ENCODE data around the gene NFIA. TPM values are rescaled to one million over a fixed set of nuclear protein-coding genes. Genes with fewer than 3 reads are reported as not detected.

NFIA gene
- total and polyA plus RNA-seq, 2 donors: 7.9 to 10.3 TPM

- Histone ChIP-seq H3K9me3 (ENCODE audit: control insufficient read depth in 2 of 2, insufficient read depth in 1 of 2, low read length in 1 of 2) (no peaks in the 10 kb centered on the region), H3K27ac (ENCODE audit: low read depth in 1 of 2, low read length in 1 of 2) (no peak overlapping the region), H3K27me3 (ENCODE audit: control insufficient read depth in 2 of 2, insufficient read depth in 1 of 2, low read length in 1 of 2) (no peaks in the 10 kb centered on the region), H3K4me3 (ENCODE audit: low read length in 2 of 2) (no peak overlapping the region), H3K36me3 (ENCODE audit: control insufficient read depth in 2 of 2, insufficient read depth in 2 of 2, low read length in 1 of 2) (no peaks in the 10 kb centered on the region), H3K4me1 (ENCODE audit: control insufficient read depth in 2 of 2, insufficient read depth in 2 of 2, low read length in 2 of 2) (no peaks in the 10 kb centered on the region)
- WGBS: 96% methylated on average over 4 of the region's 4 CpGs
- no peak for DNase-seq (ENCODE audit: low read depth in 6 of 9, low spot score in 9 of 9)
Measured at GRCh38 chr1:61480273-61480935, 398.0 kb downstream of the NFIA start.

DNA sequence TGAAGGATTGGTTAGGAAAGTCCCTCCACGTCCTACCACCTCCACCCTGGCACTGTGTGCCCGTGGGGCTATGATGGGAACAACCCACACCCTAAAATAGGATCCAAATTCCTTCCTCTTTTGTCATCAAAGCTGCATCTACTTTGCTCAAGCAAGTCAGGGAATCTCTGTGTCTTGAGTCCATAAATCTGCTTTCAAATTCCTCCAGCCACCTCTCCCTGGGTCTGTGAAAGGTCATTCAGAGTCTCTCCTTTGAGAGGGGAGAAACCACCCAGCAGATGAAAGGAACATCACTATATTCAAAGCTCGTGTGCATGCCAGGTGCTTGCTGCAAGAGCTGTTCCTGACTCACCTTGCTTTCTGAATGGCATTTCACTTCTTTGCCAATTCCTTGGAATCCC, 399.0 kb downstream of the NFIA start:
- no peaks in the 10 kb centered on the region for H3K36me3 ChIP-seq (ENCODE audit: control insufficient read depth in 2 of 2, insufficient read depth in 2 of 2, low read length in 1 of 2)
- no peak overlapping the region for H3K4me3 ChIP-seq (ENCODE audit: low read length in 2 of 2)
- no peaks in the 10 kb centered on the region for H3K9me3 ChIP-seq (ENCODE audit: control insufficient read depth in 2 of 2, insufficient read depth in 1 of 2, low read length in 1 of 2)
- 41% methylated on average over 3 of the region's 3 CpGs for WGBS
- no peaks in the 10 kb centered on the region for H3K27me3 ChIP-seq (ENCODE audit: control insufficient read depth in 2 of 2, insufficient read depth in 1 of 2, low read length in 1 of 2)
- H3K4me1 ChIP-seq (ENCODE audit: control insufficient read depth in 2 of 2, insufficient read depth in 2 of 2, low read length in 2 of 2): no peaks in the 10 kb centered on the region
- no peak overlapping the region for H3K27ac ChIP-seq (ENCODE audit: low read depth in 1 of 2, low read length in 1 of 2)
- no peak for DNase-seq (ENCODE audit: low read depth in 6 of 9, low spot score in 9 of 9)

DNA sequence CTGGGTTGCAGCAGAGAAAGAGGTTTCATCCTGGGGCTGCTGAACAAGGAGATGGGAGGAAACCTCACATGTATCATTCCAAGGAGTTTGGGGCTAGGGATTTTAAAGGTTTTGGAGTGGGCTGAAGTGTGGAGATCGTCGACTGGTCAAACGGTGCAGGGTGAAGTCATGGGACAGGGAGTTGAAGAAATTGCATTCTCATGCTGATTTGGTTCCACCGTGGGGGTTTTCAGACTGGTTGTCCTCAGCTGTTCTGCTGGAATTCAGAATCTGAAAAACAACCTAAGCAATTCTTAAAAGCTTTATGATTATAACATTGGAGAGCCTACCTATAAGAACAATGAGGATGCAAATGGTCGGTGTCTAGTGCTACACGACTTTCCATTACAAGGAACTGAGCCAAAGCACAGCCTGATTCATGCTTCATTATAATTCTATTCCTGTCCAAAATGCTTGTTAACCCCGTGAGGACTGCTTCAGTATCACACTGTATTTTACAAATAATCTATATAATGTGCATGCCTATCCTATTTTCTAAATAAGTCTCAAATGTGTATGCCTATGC, 399.9 kb downstream of the NFIA start:
- Histone ChIP-seq H3K27ac (ENCODE audit: low read depth in 1 of 2, low read length in 1 of 2) (no peak overlapping the region), H3K27me3 (ENCODE audit: control insufficient read depth in 2 of 2, insufficient read depth in 1 of 2, low read length in 1 of 2) (no peaks in the 10 kb centered on the region), H3K9me3 (ENCODE audit: control insufficient read depth in 2 of 2, insufficient read depth in 1 of 2, low read length in 1 of 2) (no peaks in the 10 kb centered on the region), H3K4me1 (ENCODE audit: control insufficient read depth in 2 of 2, insufficient read depth in 2 of 2, low read length in 2 of 2) (no peaks in the 10 kb centered on the region), H3K36me3 (ENCODE audit: control insufficient read depth in 2 of 2, insufficient read depth in 2 of 2, low read length in 1 of 2) (no peaks in the 10 kb centered on the region), H3K4me3 (ENCODE audit: low read length in 2 of 2) (no peak overlapping the region)
- DNase-seq (ENCODE audit: low read depth in 6 of 9, low spot score in 9 of 9): no peak
- 92% methylated on average over 7 of the region's 7 CpGs for WGBS

- no peaks in the 10 kb centered on the region for H3K36me3 ChIP-seq (ENCODE audit: control insufficient read depth in 2 of 2, insufficient read depth in 2 of 2, low read length in 1 of 2)
- 91% methylated on average over 4 of the region's 4 CpGs for WGBS
- DNase-seq (ENCODE audit: low read depth in 6 of 9, low spot score in 9 of 9): no peak
- no peaks in the 10 kb centered on the region for H3K27me3 ChIP-seq (ENCODE audit: control insufficient read depth in 2 of 2, insufficient read depth in 1 of 2, low read length in 1 of 2)
- H3K4me1 ChIP-seq (ENCODE audit: control insufficient read depth in 2 of 2, insufficient read depth in 2 of 2, low read length in 2 of 2): no peaks in the 10 kb centered on the region
- no peak overlapping the region for H3K27ac ChIP-seq (ENCODE audit: low read depth in 1 of 2, low read length in 1 of 2)
- no peak overlapping the region for H3K4me3 ChIP-seq (ENCODE audit: low read length in 2 of 2)
- no peaks in the 10 kb centered on the region for H3K9me3 ChIP-seq (ENCODE audit: control insufficient read depth in 2 of 2, insufficient read depth in 1 of 2, low read length in 1 of 2)
Measured at GRCh38 chr1:61486783-61487536, 404.6 kb downstream of the NFIA start.

DNA sequence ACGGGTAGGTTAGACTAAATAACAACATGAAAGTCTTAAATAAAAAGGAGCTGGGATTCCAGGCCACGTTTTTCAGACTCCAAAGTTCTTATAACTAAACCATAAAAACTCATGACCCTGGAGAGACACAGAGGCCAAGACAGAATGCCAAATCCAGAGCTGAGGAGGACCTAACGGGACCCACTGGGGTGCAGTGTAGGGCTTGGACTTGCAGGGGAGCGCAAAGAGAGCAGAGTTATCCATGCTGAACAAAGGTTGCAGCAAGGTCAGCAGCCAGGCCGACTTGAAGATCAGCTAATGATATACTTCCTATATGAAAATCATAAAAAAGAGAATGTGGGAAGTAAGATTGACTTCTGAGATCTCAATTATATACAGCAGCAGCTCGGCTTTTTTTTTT, 405.4 kb downstream of the NFIA start:
- Histone ChIP-seq H3K27ac (ENCODE audit: low read depth in 1 of 2, low read length in 1 of 2) (no peak overlapping the region), H3K9me3 (ENCODE audit: control insufficient read depth in 2 of 2, insufficient read depth in 1 of 2, low read length in 1 of 2) (no peaks in the 10 kb centered on the region), H3K4me1 (ENCODE audit: control insufficient read depth in 2 of 2, insufficient read depth in 2 of 2, low read length in 2 of 2) (no peaks in the 10 kb centered on the region), H3K27me3 (ENCODE audit: control insufficient read depth in 2 of 2, insufficient read depth in 1 of 2, low read length in 1 of 2) (no peaks in the 10 kb centered on the region), H3K36me3 (ENCODE audit: control insufficient read depth in 2 of 2, insufficient read depth in 2 of 2, low read length in 1 of 2) (no peaks in the 10 kb centered on the region), H3K4me3 (ENCODE audit: low read length in 2 of 2) (no peak overlapping the region)
- WGBS: 78% methylated on average over 6 of the region's 6 CpGs
- no peak for DNase-seq (ENCODE audit: low read depth in 6 of 9, low spot score in 9 of 9)

- H3K27me3 ChIP-seq (ENCODE audit: control insufficient read depth in 2 of 2, insufficient read depth in 1 of 2, low read length in 1 of 2): no peaks in the 10 kb centered on the region
- H3K27ac ChIP-seq (ENCODE audit: low read depth in 1 of 2, low read length in 1 of 2): no peak overlapping the region
- no peak for DNase-seq (ENCODE audit: low read depth in 6 of 9, low spot score in 9 of 9)
- H3K4me1 ChIP-seq (ENCODE audit: control insufficient read depth in 2 of 2, insufficient read depth in 2 of 2, low read length in 2 of 2): no peaks in the 10 kb centered on the region
- no peaks in the 10 kb centered on the region for H3K9me3 ChIP-seq (ENCODE audit: control insufficient read depth in 2 of 2, insufficient read depth in 1 of 2, low read length in 1 of 2)
- H3K36me3 ChIP-seq (ENCODE audit: control insufficient read depth in 2 of 2, insufficient read depth in 2 of 2, low read length in 1 of 2): no peaks in the 10 kb centered on the region
- no peak overlapping the region for H3K4me3 ChIP-seq (ENCODE audit: low read length in 2 of 2)
- WGBS: 94% methylated on average over 4 of the region's 4 CpGs
Measured at GRCh38 chr1:61490924-61491323, 408.6 kb downstream of the NFIA start.

- Histone ChIP-seq H3K9me3 (ENCODE audit: control insufficient read depth in 2 of 2, insufficient read depth in 1 of 2, low read length in 1 of 2) (no peaks in the 10 kb centered on the region), H3K27me3 (ENCODE audit: control insufficient read depth in 2 of 2, insufficient read depth in 1 of 2, low read length in 1 of 2) (no peaks in the 10 kb centered on the region), H3K4me1 (ENCODE audit: control insufficient read depth in 2 of 2, insufficient read depth in 2 of 2, low read length in 2 of 2) (no peaks in the 10 kb centered on the region), H3K27ac (ENCODE audit: low read depth in 1 of 2, low read length in 1 of 2) (no peak overlapping the region), H3K4me3 (ENCODE audit: low read length in 2 of 2) (no peak overlapping the region), H3K36me3 (ENCODE audit: control insufficient read depth in 2 of 2, insufficient read depth in 2 of 2, low read length in 1 of 2) (no peaks in the 10 kb centered on the region)
- WGBS: 94% methylated on average over 4 of the region's 4 CpGs
- DNase-seq (ENCODE audit: low read depth in 6 of 9, low spot score in 9 of 9): no peak
Measured at GRCh38 chr1:61491497-61491896, 409.1 kb downstream of the NFIA start.

- Histone ChIP-seq H3K27me3 (ENCODE audit: control insufficient read depth in 2 of 2, insufficient read depth in 1 of 2, low read length in 1 of 2) (no peaks in the 10 kb centered on the region), H3K4me3 (ENCODE audit: low read length in 2 of 2) (no peak overlapping the region), H3K36me3 (ENCODE audit: control insufficient read depth in 2 of 2, insufficient read depth in 2 of 2, low read length in 1 of 2) (no peaks in the 10 kb centered on the region), H3K27ac (ENCODE audit: low read depth in 1 of 2, low read length in 1 of 2) (no peak overlapping the region), H3K9me3 (ENCODE audit: control insufficient read depth in 2 of 2, insufficient read depth in 1 of 2, low read length in 1 of 2) (no peaks in the 10 kb centered on the region), H3K4me1 (ENCODE audit: control insufficient read depth in 2 of 2, insufficient read depth in 2 of 2, low read length in 2 of 2) (no peaks in the 10 kb centered on the region)
- WGBS: 95% methylated on average over 3 of the region's 3 CpGs
- no peak for DNase-seq (ENCODE audit: low read depth in 6 of 9, low spot score in 9 of 9)
Measured at GRCh38 chr1:61494000-61494399, 411.6 kb downstream of the NFIA start.

DNA sequence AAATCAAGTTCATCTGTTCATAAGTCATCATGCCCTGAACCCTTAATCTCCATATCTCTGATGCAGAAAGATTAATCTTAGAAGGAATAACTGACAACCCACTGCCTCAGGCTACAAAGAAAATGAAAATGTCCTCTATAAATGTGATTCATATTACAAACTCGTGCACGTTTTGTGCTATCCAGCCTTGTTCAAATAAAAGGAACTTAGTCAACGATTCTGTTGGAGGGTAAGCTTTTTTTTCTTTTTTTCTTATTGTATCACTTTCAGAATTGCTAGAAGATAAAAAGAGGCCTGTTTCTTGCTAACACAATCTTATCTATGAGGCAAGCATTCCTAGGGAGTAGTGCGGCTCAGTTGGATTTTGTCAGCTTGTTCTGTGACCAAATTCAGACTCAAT, 414.1 kb downstream of the NFIA start:
- Histone ChIP-seq H3K4me1 (ENCODE audit: control insufficient read depth in 2 of 2, insufficient read depth in 2 of 2, low read length in 2 of 2) (no peaks in the 10 kb centered on the region), H3K27ac (ENCODE audit: low read depth in 1 of 2, low read length in 1 of 2) (no peak overlapping the region), H3K4me3 (ENCODE audit: low read length in 2 of 2) (no peak overlapping the region), H3K9me3 (ENCODE audit: control insufficient read depth in 2 of 2, insufficient read depth in 1 of 2, low read length in 1 of 2) (no peaks in the 10 kb centered on the region), H3K36me3 (ENCODE audit: control insufficient read depth in 2 of 2, insufficient read depth in 2 of 2, low read length in 1 of 2) (no peaks in the 10 kb centered on the region), H3K27me3 (ENCODE audit: control insufficient read depth in 2 of 2, insufficient read depth in 1 of 2, low read length in 1 of 2) (no peaks in the 10 kb centered on the region)
- 88% methylated on average over 4 of the region's 4 CpGs for WGBS
- DNase-seq (ENCODE audit: low read depth in 6 of 9, low spot score in 9 of 9): no peak

Measured in thymus (tissue), 11 donors.